Tibial nerve (tissue), 4 donors: ENCODE measurements around the gene KRTAP10-3. TPM values are rescaled to one million over a fixed set of nuclear protein-coding genes. Genes with fewer than 3 reads are reported as not detected.
"Not testable (repeated sequence)": the region's sequence is repeated elsewhere in the genome, so short reads cannot be mapped to it uniquely, and the experiment has no call there.

Experiments
- DNase-seq, 2 donors: peaks; one replicate each; pipeline ENCODE4 v3.0.0-alpha.2; 2019; ENCODE audit warnings: low spot score in 2 of 2
- H3K27ac ChIP-seq, 4 donors: fragments of 200-600 bp; sonication (generic) in 3 of 4; one replicate each; pipeline ENCODE4 v1.5.1; 2017 to 2019; ENCODE audit warnings: mild to moderate bottlenecking in 1 of 4
- H3K27me3 ChIP-seq, 2 donors: fragments of 200-600 bp; sonication (generic) in 1 of 2; one replicate each; pipeline versions ENCODE4 v1.5.1 to v1.6.0; 2017 to 2019
- H3K36me3 ChIP-seq, 3 donors: fragments of 200-600 bp; sonication (generic); one replicate each; pipeline ENCODE4 v1.5.1; 2018 to 2019
- H3K4me1 ChIP-seq, 4 donors: fragments of 200-600 bp; sonication (generic) in 3 of 4; one replicate each; pipeline ENCODE4 v1.5.1; 2017 to 2019
- H3K4me3 ChIP-seq, 4 donors: fragments of 200-600 bp; sonication (generic) in 3 of 4; one replicate each; pipeline ENCODE4 v1.5.1; 2017 to 2019; ENCODE audit warnings: mild to moderate bottlenecking in 1 of 4, moderate library complexity in 1 of 4
- H3K9me3 ChIP-seq, 4 donors: fragments of 200-600 bp; sonication (generic) in 3 of 4; one replicate each; pipeline ENCODE4 v1.5.1; 2017 to 2019
- EP300 ChIP-seq, 2 donors: sonication (generic); formaldehyde crosslinking; IDR thresholded peaks; one replicate each; pipeline ENCODE4 v1.6.1; 2017; ENCODE audit warnings: antibody characterized with exemption in 2 of 2, mild to moderate bottlenecking in 1 of 2
- POLR2A ChIP-seq, 2 donors: fragments of 450-650 bp; IDR thresholded peaks; one replicate each; pipeline ENCODE4 v1.6.1; 2017; ENCODE audit warnings: antibody characterized with exemption in 2 of 2, mild to moderate bottlenecking in 2 of 2, moderate library complexity in 2 of 2
- WGBS, 2 donors: methylation state at CpG; one replicate each; pipeline ENCODE4 v1.1.5; 2018; 5-methylcytosine and 5-hydroxymethylcytosine counted together
- total RNA-seq, 4 donors: library from RNA; depleted of rRNA; stranded (reverse); fragments of >200 nt; gene quantifications; one replicate each; pipeline ENCODE4 v1.1.0, GENCODE V29; 2016
- TF ChIP-seq, protein P1 (sequence below), 5 experiments: fragments of 200-600 bp in 3 of 5; fragments of 450-650 bp in 2 of 5; sonication (generic) in 3 of 5; IDR thresholded peaks; one replicate each; pipeline ENCODE4 v1.5.1; 2016 to 2019; ENCODE audit warnings: antibody characterized with exemption in 5 of 5, mild to moderate bottlenecking in 3 of 5, moderate library complexity in 2 of 5

KRTAP10-3 gene
- total RNA-seq, 4 donors from 2014 or later, result not detected

DNA sequence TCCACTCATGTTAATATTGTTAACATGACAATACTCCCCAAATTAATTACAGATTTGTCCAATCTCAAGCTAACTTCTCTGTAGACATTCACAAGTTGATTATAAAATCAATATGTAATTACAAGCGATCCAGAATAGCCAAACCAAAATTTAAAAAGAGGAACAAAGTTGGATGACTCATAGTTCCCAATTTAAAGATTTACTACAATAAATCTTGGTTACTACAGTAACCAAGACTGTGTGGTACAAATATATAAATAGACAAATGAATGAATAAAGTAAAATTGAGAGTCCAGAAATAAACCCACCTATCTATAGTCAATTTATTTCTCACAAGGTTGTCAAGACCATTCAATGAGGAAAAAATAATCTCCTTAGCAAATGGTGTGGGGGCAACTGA, 7.8 kb upstream of the KRTAP10-3 start:
- Histone ChIP-seq H3K4me3 (no peak overlapping the region), H3K4me1 (no peaks in the 10 kb centered on the region), H3K36me3 (no peaks in the 10 kb centered on the region), H3K27ac (no peak overlapping the region), H3K9me3 (peaks cover 0 to 27% (median 0%) of the 10 kb centered on the region in 4 donors), H3K27me3 (no peaks in the 10 kb centered on the region)
- TF ChIP-seq, protein P1, sequence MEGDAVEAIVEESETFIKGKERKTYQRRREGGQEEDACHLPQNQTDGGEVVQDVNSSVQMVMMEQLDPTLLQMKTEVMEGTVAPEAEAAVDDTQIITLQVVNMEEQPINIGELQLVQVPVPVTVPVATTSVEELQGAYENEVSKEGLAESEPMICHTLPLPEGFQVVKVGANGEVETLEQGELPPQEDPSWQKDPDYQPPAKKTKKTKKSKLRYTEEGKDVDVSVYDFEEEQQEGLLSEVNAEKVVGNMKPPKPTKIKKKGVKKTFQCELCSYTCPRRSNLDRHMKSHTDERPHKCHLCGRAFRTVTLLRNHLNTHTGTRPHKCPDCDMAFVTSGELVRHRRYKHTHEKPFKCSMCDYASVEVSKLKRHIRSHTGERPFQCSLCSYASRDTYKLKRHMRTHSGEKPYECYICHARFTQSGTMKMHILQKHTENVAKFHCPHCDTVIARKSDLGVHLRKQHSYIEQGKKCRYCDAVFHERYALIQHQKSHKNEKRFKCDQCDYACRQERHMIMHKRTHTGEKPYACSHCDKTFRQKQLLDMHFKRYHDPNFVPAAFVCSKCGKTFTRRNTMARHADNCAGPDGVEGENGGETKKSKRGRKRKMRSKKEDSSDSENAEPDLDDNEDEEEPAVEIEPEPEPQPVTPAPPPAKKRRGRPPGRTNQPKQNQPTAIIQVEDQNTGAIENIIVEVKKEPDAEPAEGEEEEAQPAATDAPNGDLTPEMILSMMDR (IDR thresholded peaks at IDR 0.05), result no peak
- TF ChIP-seq POLR2A (IDR thresholded peaks at IDR 0.05), result no peak
- TF ChIP-seq EP300 (IDR thresholded peaks at IDR 0.05), result no peak
- WGBS, 2 donors, result 68 to 76% methylated on average over 1 of the region's 1 CpG
- DNase-seq, result no peak

DNA sequence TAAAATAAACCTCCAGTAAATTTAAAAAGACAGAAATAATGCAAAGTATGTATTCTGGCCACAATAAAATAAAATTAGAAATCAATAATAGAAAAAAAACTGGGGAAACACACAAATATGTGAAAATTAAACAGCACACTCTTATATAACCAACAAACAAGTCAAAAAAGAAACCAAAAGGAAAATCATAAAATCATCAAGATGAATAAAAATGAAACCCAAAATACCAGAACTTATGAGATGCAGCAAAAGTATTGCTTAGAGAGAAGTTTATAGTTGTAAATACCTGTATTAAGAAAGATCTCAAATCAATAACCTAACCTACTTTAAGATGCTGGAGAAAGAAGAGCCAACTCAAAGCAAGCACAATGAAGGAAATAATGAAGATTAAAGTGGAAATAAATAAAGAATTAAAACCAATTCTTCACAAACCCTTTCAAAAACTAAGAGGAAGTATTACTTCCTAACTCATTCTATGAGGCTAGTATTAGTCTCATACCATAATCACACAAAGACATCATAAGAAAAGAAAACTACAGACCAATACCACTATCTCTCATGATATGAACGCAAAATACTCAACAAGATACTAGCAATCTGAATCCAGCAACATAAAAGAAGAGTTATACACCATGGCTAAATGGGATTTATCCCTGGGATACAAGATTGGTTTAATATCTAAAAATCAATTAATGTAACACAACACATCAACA, 6.4 kb upstream of the KRTAP10-3 start:
- Histone ChIP-seq H3K4me3 (no peak overlapping the region), H3K9me3 (peaks cover 0 to 20% (median 0%) of the 10 kb centered on the region in 4 donors), H3K36me3 (no peaks in the 10 kb centered on the region), H3K27me3 (no peaks in the 10 kb centered on the region), H3K4me1 (no peaks in the 10 kb centered on the region), H3K27ac (no peak overlapping the region)
- TF ChIP-seq EP300 (IDR thresholded peaks at IDR 0.05), result no peak
- 0 to 40% methylated on average over 1 of the region's 1 CpG for WGBS, 2 donors
- DNase-seq, result no peak

DNA sequence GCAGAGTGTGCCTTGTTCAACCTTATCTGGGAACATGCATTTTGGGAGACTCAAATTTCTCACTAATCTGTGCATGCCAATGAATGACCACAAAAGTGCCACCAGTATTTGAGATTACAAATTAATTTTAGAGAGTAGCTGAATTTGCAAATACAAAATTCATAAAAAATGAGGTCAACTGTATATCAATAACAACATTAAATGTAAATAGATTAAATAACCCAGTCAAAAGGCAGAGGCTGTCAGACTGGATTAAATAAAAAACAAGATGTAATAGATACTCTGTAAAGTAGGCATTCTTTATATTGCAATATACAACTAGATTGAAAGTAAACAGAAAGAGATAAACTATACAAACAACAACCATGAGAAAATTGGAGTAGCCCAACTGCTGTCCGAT, 5.5 kb upstream of the KRTAP10-3 start:
- no peak overlapping the region for H3K4me3 ChIP-seq
- H3K27ac ChIP-seq, result no peak overlapping the region
- no peaks in the 10 kb centered on the region for H3K4me1 ChIP-seq
- TF ChIP-seq, protein P1 (IDR thresholded peaks at IDR 0.05), result no peak
- H3K27me3 ChIP-seq, result no peaks in the 10 kb centered on the region
- H3K9me3 ChIP-seq, result peaks cover 0 to 26% (median 0%) of the 10 kb centered on the region in 4 donors
- H3K36me3 ChIP-seq, result no peaks in the 10 kb centered on the region
- 95% methylated on average over 1 of the region's 1 CpG for WGBS, 2 donors
- no peak for DNase-seq

DNA sequence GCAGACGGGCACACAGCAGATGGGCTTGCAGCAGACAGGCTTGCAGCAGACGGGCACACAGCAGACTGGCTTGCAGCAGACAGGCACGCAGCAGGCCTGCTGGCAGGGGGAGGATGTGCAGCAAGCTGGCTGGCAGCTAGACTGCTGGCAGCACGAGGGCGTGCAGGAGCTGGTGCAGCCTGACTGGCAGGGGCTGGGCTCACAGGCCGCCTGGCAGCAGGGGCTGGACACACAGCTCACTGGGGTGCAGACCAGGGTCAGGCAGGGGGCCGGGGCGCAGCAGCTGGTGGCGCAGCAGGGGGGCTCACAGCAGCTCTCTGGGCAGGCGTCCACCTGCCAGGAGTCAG, 293 bp downstream of the KRTAP10-3 start:
- H3K36me3 ChIP-seq, H3K27ac ChIP-seq, H3K4me1 ChIP-seq, H3K4me3 ChIP-seq, DNase-seq, H3K27me3 ChIP-seq: not testable (repeated sequence)
- peaks cover 0 to 30% (median 0%) of the 10 kb centered on the region in 4 donors for H3K9me3 ChIP-seq
- 68 to 75% methylated on average over 4 to 7 of the region's 10 CpGs for WGBS, 2 donors

DNA sequence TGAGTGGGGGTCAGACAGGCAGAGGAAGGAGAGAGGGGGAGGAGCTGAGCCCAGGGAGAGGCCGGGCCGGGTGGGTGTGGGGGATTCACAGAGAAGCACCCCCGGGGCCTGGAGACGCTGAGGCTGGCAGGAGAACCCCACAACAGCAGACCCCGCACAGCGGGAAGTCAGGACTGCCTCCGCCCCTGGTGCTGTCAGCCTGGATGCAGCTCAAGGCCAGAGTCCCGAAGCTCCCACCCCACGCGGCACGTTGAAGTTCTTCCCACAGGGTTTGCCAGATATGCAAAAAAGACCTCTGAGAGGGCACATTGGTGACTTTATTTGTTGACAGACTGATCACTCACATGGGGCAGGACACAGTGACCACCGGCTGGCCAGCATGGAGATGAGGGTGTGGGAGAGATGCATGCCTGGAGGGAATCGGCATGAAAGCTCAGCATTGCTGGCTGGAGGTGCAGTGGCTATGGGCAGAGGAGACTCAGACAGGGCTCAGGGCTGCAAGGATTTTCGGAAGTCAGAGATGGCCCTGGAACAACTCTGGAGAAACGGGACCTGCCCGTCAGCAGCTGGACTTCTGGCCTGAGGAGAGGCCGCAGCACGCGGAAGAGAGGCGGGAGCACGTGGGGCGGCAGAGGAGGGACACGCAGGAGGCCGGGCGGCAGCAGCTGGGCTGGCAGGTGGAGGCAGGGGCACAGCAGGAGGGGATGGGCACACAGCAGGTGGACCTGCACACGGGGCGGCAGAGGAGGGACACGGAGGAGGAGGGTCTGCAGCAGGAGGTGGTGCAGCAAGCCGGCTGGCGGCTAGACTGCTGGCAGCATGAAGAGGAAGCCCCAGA, 885 bp downstream of the KRTAP10-3 start:
- H3K27ac ChIP-seq, result no peak overlapping the region
- no peak overlapping the region for H3K4me3 ChIP-seq
- H3K4me1 ChIP-seq, result no peaks in the 10 kb centered on the region
- WGBS, 2 donors, result 50 to 54% methylated on average over 25 to 30 of the region's 30 CpGs
- peaks cover 0 to under 1% of the 10 kb centered on the region in 2 donors for H3K27me3 ChIP-seq
- H3K9me3 ChIP-seq, result peaks cover 0 to 29% (median 0%) of the 10 kb centered on the region in 4 donors
- TF ChIP-seq POLR2A (IDR thresholded peaks at IDR 0.05) (no peak), EP300 (IDR thresholded peaks at IDR 0.05) (no peak)
- TF ChIP-seq, protein P1 (IDR thresholded peaks at IDR 0.05), result no peak
- DNase-seq, result no peak
- H3K36me3 ChIP-seq, result no peaks in the 10 kb centered on the region

DNA sequence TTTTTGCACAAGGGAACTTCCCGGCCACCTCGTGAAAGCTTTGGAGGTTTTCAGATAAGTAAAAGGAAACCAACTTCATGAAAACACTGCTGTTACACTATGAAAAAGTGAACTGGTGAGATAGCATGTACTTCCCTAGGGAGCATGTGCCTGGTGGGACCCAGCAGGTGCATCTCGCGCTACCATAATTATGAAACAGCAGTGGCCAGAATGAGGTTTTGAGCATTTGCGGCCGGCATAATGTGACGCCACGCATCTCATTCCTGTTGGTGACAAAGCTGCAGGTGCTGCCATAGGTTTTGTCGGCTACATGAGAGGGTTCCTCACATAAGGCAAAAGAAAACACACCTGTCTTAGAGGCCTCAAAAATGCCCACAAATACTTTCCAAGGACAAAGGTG, 1.7 kb downstream of the KRTAP10-3 start:
- peaks cover 0 to 21% (median 0%) of the 10 kb centered on the region in 4 donors for H3K9me3 ChIP-seq
- WGBS, 2 donors, result 76 to 81% methylated on average over 9 of the region's 9 CpGs
- H3K4me1 ChIP-seq, result no peaks in the 10 kb centered on the region
- H3K36me3 ChIP-seq, result no peaks in the 10 kb centered on the region
- TF ChIP-seq, protein P1 (IDR thresholded peaks at IDR 0.05), result no peak
- TF ChIP-seq EP300 (IDR thresholded peaks at IDR 0.05) (no peak), POLR2A (IDR thresholded peaks at IDR 0.05) (no peak)
- H3K27ac ChIP-seq, result no peak overlapping the region
- no peak overlapping the region for H3K4me3 ChIP-seq
- H3K27me3 ChIP-seq, result peaks cover 0 to 9% of the 10 kb centered on the region in 2 donors
- no peak for DNase-seq
